ACC112 (cell line): ENCODE results near the gene UNG.

Experiments used
- H2AFZ ChIP-seq: fragments of 200-600 bp; sonication (generic); one replicate; pipeline ENCODE4 v1.6.0; 2017; ENCODE audit warnings: antibody characterized with exemption, low read length; ENCODE audit not compliant: unreplicated experiment
- H3K27ac ChIP-seq: fragments of 200-600 bp; sonication (generic); 2 replicates; pipeline ENCODE4 v1.5.1; 2014; ENCODE audit warnings: low read depth, mild to moderate bottlenecking, antibody characterized with exemption, low read length, moderate library complexity
- H3K27me3 ChIP-seq: fragments of 200-600 bp; sonication (generic); 2 replicates; pipeline ENCODE4 v1.6.1; 2014; ENCODE audit warnings: mild to moderate bottlenecking, antibody characterized with exemption, low read length, moderate library complexity, mixed read lengths; ENCODE audit not compliant: insufficient read depth
- H3K36me3 ChIP-seq: fragments of 200-600 bp; sonication (generic); 2 replicates; pipeline ENCODE4 v1.6.1; 2016; ENCODE audit warnings: mild to moderate bottlenecking, antibody characterized with exemption, low read length, moderate library complexity, mixed read lengths; ENCODE audit not compliant: insufficient read depth
- H3K4me1 ChIP-seq: fragments of 200-600 bp; sonication (generic); one replicate; pipeline ENCODE4 v1.6.1; 2016; ENCODE audit warnings: low read length, mixed read lengths; ENCODE audit not compliant: insufficient read depth, unreplicated experiment, control insufficient read depth
- H3K4me3 ChIP-seq: fragments of 200-600 bp; sonication (generic); 2 replicates; pipeline ENCODE4 v1.5.1; 2014; ENCODE audit warnings: mild to moderate bottlenecking, low read depth, low read length
- H3K79me2 ChIP-seq: fragments of 200-600 bp; sonication (generic); one replicate; pipeline ENCODE4 v1.6.0; 2016; ENCODE audit warnings: low read length; ENCODE audit not compliant: control insufficient read depth, unreplicated experiment, insufficient read depth

Gene UNG

GRCh38 chr12:109058773-109059172 lies 38.6 kb upstream of the UNG start:
- Histone ChIP-seq H3K27ac (no peak overlapping the region), H3K4me3 (no peak overlapping the region), H3K27me3 (no peaks in the 10 kb centered on the region), H3K36me3 (peaks cover 11% of the 10 kb centered on the region), H3K79me2 (peaks cover 4% of the 10 kb centered on the region), H2AFZ (no peak overlapping the region), H3K4me1 (peaks cover 3% of the 10 kb centered on the region)

DNA sequence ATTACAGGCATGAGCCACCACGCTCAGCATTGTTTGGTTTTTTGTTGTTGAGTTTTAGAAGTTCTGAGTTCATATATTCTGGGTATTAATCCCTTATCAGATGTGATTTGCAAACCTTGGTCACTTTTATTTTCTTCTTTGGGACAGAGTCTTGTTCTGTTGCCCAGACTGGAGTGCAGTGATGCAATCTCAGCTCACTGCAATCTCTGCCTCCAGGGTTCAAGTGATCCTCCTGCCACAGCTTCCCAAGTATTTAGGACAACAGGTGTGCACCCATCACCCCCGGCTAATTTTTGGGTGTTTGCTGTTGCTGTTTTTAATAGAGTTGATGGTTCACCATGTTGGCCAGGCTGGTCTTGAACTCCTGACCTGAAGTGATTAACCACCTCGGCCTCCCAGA lies 33.3 kb upstream of the UNG start:
- H3K27ac ChIP-seq, result no peak overlapping the region
- no peaks in the 10 kb centered on the region for H3K27me3 ChIP-seq
- no peaks in the 10 kb centered on the region for H3K79me2 ChIP-seq
- peaks cover 7% of the 10 kb centered on the region for H3K36me3 ChIP-seq
- H3K4me3 ChIP-seq, result no peak overlapping the region
- no peak overlapping the region for H2AFZ ChIP-seq
- H3K4me1 ChIP-seq, result no peaks in the 10 kb centered on the region

- Histone ChIP-seq H3K27me3 (no peaks in the 10 kb centered on the region), H2AFZ (no peak overlapping the region), H3K4me1 (no peaks in the 10 kb centered on the region), H3K27ac (no peak overlapping the region), H3K36me3 (peaks cover 7% of the 10 kb centered on the region), H3K79me2 (no peaks in the 10 kb centered on the region), H3K4me3 (no peak overlapping the region)
These were observed 32.1 kb upstream of the UNG start for GRCh38 chr12:109065154-109065852.

GRCh38 chr12:109065853-109066193 lies 31.6 kb upstream of the UNG start:
- no peak overlapping the region for H3K4me3 ChIP-seq
- no peak overlapping the region for H3K27ac ChIP-seq
- H3K27me3 ChIP-seq, result no peaks in the 10 kb centered on the region
- no peaks in the 10 kb centered on the region for H3K79me2 ChIP-seq
- H2AFZ ChIP-seq, result no peak overlapping the region
- H3K4me1 ChIP-seq, result no peaks in the 10 kb centered on the region
- H3K36me3 ChIP-seq, result peaks cover 7% of the 10 kb centered on the region

GRCh38 chr12:109069307-109070271 lies 27.8 kb upstream of the UNG start:
- Histone ChIP-seq H2AFZ (no peak overlapping the region), H3K4me1 (no peaks in the 10 kb centered on the region), H3K4me3 (no peak overlapping the region), H3K27me3 (no peaks in the 10 kb centered on the region), H3K36me3 (peaks cover 7% of the 10 kb centered on the region), H3K79me2 (no peaks in the 10 kb centered on the region), H3K27ac (no peak overlapping the region)

GRCh38 chr12:109074866-109075265 lies 22.5 kb upstream of the UNG start:
- no peaks in the 10 kb centered on the region for H3K4me1 ChIP-seq
- H3K27me3 ChIP-seq, result no peaks in the 10 kb centered on the region
- H3K27ac ChIP-seq, result no peak overlapping the region
- H2AFZ ChIP-seq, result no peak overlapping the region
- no peak overlapping the region for H3K4me3 ChIP-seq
- H3K36me3 ChIP-seq, result peaks cover 18% of the 10 kb centered on the region
- H3K79me2 ChIP-seq, result no peaks in the 10 kb centered on the region

DNA sequence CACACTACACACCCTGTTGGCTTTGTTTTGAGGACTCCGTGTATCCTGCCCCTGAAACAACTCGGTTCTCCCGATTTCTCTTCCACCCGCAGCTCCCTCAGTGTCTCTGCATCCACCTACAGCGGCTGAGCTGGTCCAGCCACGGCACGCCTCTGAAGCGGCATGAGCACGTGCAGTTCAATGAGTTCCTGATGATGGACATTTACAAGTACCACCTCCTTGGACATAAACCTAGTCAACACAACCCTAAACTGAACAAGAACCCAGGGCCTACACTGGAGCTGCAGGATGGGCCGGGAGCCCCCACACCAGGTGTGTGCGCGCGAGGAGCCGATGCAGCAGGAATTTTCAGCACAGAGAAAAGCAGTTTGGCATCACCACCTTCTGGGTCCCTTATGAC lies 14.6 kb upstream of the UNG start:
- peaks cover 14% of the 10 kb centered on the region for H3K36me3 ChIP-seq

DNA sequence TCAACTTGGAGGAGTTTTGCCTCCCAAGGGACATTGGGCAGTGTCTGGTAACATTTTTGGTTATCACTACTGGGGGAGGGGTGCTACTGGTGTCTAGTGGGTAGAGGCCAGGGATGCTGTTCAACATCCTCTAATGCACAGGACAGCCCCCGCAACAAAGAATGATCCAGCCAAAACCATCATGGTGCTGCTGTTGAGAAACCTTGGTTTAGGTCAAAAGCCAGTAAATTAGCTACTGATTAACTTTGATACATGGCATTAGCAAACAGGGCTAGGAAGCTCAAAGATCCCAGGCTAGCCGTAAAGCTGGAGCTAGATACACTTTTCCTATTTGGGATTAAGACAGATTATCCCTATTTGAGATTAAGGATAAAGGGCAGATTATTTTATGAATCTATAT lies 13.0 kb upstream of the UNG start:
- Histone ChIP-seq H3K4me1 (peaks cover 5% of the 10 kb centered on the region), H3K36me3 (peaks cover 11% of the 10 kb centered on the region; the same call in 1 of the 2 replicates), H2AFZ (no peak overlapping the region), H3K79me2 (no peaks in the 10 kb centered on the region), H3K4me3 (no peak overlapping the region), H3K27me3 (no peaks in the 10 kb centered on the region), H3K27ac (no peak overlapping the region)

More for the DNA sequence above, 14.6 kb upstream of the UNG start:
- Histone ChIP-seq H3K27ac (no peak overlapping the region), H2AFZ (no peak overlapping the region), H3K4me3 (no peak overlapping the region), H3K4me1 (no peaks in the 10 kb centered on the region), H3K27me3 (no peaks in the 10 kb centered on the region), H3K79me2 (no peaks in the 10 kb centered on the region)

GRCh38 chr12:109085590-109085989 lies 11.8 kb upstream of the UNG start:
- Histone ChIP-seq H3K36me3 (peaks cover 11% of the 10 kb centered on the region; the same call in 1 of the 2 replicates), H2AFZ (no peak overlapping the region), H3K4me3 (no peak overlapping the region), H3K79me2 (no peaks in the 10 kb centered on the region), H3K27ac (no peak overlapping the region), H3K4me1 (peaks cover 5% of the 10 kb centered on the region), H3K27me3 (no peaks in the 10 kb centered on the region)

GRCh38 chr12:109087250-109087649 lies 10.1 kb upstream of the UNG start:
- peaks cover 11% of the 10 kb centered on the region; the same call in 1 of the 2 replicates for H3K36me3 ChIP-seq
- H3K4me3 ChIP-seq, result no peak overlapping the region
- H3K4me1 ChIP-seq, result peaks cover 10% of the 10 kb centered on the region
- peaks cover 7% of the 10 kb centered on the region for H3K79me2 ChIP-seq
- H3K27me3 ChIP-seq, result no peaks in the 10 kb centered on the region
- no peak overlapping the region for H2AFZ ChIP-seq
- H3K27ac ChIP-seq, result no peak overlapping the region
